HUDEP-2 (cell line): ENCODE results near the gene ALLC.

Source experiments
- DNase-seq, 76 experiments: peaks; one replicate each; lab custom pipeline; 2025; ENCODE audit not compliant: unreplicated experiment in 76 of 76; lab: John Stamatoyannopoulos, UW

ALLC gene

GRCh38 chr2:3708576-3708975 lies 50.6 kb downstream of the ALLC start:
- no peak for DNase-seq

GRCh38 chr2:3709225-3709624 lies 51.2 kb downstream of the ALLC start:
- DNase-seq = no peak

DNA sequence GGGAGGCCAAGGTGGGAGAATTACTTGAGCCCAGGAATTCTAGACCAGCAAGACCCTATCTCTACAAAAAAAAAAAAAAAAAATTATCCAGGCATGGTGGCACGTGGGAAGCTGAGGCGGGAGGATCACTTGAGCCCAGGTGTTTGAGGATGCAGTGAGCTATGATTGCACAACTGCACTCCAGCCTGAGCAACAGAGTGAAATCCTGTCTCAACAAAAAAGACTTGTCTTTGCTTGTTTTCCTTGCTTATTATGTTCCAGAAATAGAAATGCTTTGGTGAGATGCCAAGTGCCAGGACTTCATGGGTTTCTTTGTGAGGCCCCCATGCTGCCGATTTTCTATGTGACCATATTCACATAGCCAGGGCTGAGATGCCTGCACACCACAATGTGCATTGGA lies 54.4 kb downstream of the ALLC start:
- DNase-seq = no peak

DNA sequence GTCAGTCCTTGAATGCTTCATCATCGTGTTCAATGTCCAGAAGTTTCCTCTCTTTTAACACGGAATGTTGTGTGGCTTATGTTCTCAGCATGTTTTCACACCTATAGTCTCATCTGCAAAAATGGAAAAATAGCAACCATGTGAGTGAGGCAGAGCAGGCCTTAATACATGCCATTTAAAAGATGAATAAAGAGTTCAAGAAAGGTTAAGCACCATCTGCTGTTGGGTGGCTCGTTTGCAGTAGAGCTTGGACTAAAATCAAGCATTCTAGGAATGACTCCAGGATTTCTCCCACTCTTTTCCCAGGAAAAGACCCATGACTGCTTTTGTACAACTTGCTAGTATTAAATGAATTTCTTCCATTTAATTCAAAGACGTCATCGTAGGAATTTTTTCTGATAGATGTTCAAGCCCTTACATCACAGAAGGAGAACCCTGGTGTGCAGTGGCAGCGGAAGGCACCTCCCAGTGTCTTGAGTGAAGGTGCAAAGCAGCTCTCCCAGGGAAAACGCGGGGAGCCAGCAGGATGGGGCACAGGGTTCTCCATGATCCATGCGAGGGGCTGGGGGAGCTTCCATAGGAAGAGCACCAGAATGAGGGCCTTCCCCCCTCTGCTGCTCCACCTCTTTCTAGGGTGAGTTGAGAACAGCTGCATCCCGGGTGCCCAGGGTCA lies 55.0 kb downstream of the ALLC start:
- DNase-seq = no peak

- DNase-seq = no peak
Observed at GRCh38 chr2:3718679-3719078, 60.7 kb downstream of the ALLC start.

DNA sequence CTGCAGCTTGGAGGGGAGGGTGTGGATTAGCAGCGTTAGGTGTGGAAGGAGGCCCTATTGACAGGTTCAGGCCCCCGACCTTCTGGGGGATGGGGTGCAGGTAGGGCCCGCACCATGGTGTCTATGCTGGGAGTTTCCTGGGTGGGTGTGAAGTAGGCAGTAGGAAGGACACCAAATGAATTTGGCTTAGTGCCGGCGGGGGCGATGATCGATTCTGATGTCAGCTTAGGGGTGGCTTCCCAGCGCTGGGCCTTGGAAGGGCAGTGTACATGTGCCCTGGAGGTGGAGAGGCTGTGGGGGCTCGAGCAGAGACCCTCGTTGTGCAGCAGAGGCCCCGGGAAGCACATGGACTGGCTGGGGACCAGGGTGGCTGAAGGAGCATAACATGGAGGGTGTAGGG lies 67.0 kb downstream of the ALLC start:
- DNase-seq = no peak

GRCh38 chr2:3725458-3726250 lies 67.7 kb downstream of the ALLC start:
- no peak for DNase-seq

GRCh38 chr2:3726511-3726910 lies 68.5 kb downstream of the ALLC start:
- DNase-seq = no peak

GRCh38 chr2:3727397-3728045 lies 69.5 kb downstream of the ALLC start:
- DNase-seq = no peak

DNA sequence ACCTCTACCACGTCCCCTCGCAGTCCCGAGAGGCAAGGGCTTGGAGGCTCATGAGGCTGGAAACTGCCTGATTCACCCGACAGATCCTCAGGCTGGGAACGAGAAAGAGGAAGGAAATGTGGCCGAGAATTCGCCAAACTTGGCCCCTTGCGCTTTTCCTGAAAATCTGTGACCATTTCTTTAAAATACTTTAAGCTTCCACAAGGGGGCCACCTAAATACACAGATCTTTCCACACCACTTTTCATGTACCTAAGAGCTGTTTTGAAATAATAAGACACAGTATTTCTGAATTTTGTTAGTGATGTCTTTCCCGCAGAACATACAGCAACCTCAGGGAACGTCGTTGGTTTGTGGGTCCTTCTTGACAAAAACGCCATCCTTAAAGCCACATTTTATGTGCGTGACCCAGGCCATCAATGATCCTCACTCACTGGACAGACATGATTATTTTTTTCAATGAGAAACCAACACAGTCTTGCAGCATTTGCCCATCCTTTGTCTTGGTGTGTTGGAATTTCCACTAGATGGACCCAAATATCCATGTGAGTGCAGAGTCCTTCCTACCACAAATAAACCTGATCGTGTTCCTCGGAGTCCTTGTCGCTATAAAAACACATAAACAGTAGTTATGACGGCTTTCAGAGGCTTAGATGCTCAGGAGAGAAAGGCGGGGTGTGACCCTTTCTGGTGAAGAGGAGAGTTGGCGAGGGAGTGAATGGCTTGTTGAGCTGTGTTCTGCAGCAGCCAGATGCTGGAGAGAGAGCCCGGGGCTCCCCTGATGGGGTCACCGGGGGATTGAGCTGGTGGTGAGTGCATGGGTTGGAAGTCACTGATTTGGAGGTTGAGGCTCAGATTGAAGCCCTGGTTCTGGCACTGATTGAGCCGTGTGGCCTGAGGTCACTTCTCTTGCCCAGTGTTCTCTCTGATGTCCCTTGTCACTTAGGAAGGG lies 70.4 kb downstream of the ALLC start:
- DNase-seq = peak in 5 of 76 experiments; percentile 3 to 35 (median 11)

GRCh38 chr2:3729055-3729448 lies 71.1 kb downstream of the ALLC start:
- DNase-seq = no peak

DNA sequence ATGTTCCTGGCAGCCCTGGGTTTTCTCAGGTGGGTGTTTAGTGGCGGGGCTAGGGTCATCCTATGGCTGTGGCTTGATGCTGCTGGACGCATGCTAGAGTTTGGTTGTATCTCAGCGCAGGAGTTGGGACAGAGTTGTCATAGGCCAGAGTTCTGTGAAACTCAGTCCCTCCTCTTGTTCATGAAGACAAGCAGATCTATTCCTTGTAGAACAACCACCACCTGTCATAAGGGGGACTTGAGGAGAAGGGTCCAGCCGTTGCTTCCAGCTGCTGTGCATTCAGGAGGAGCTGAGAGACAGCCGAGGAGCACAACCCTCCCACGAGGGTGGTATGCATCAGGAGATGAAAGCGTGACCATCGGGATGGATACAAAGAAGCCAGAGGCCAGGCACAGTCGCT lies 71.8 kb downstream of the ALLC start:
- no peak for DNase-seq

- DNase-seq = peak in 1 of 76 experiments; percentile 1
Observed at GRCh38 chr2:3730646-3731045, 72.6 kb downstream of the ALLC start.

DNA sequence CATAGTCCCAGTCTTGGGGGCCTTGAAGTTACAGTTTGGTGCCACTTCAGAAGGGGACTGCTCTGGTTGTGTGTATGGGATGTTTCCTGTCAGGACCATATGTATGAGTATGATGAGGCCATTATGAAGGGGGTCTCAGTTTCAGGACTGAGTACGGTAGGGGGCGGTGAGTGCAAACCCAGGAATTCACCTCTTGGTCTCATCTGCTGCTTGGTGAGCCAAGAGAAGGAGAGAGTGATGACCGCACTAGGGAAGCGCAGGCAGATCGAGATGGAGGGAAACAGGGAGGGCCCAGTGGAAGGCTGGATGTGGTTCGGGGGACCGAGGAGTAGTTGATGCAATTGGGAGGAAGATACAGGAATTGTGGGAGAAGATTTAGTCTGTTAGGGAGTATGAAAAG lies 73.8 kb downstream of the ALLC start:
- no peak for DNase-seq

- DNase-seq = no peak
Observed at GRCh38 chr2:3736112-3736511, 78.1 kb downstream of the ALLC start.

DNA sequence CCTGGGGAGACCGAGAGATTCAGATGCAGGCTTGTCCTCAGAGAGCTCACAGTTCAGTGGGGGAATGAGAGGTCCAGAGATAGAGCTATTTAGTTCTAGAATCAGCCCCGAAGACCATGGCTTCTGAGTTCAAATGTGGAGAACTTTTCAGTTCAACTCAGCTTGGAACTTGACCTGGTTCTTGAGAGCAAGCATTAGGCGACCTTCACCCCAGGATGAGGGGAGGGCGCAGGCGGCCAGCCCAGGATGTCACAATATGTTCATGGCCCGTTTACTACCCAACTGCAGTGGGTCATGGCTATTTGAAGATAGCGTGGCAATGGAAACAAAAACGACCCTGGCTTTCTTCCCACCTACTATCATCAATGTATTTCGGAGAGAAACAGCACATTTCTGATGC lies 79.1 kb downstream of the ALLC start:
- no peak for DNase-seq

- peak in 29 of 76 experiments; percentile 1 to 50 (median 15) for DNase-seq
Observed at GRCh38 chr2:3738454-3738853, 80.5 kb downstream of the ALLC start.

- no peak for DNase-seq
Observed at GRCh38 chr2:3739313-3739712, 81.3 kb downstream of the ALLC start.

GRCh38 chr2:3741396-3741795 lies 83.4 kb downstream of the ALLC start:
- no peak for DNase-seq

GRCh38 chr2:3741867-3742602 lies 84.0 kb downstream of the ALLC start:
- DNase-seq = no peak
